22Rv1 (cell line): ENCODE data around the gene TRIM31.

Experiments
- CTCF ChIP-seq: fragments of 450-650 bp; IDR thresholded peaks from 2 replicates; pipeline ENCODE4 v1.5.1; 2017; ENCODE audit warnings: mild to moderate bottlenecking
- ZFX ChIP-seq: fragments of 450-650 bp; IDR thresholded peaks from 2 replicates; pipeline ENCODE4 v1.6.1; 2017; ENCODE audit warnings: antibody characterized with exemption, borderline replicate concordance

- no peak for TF ChIP-seq CTCF
- no peak for TF ChIP-seq ZFX
Observed at GRCh38 chr6:30097902-30098768, 14.8 kb downstream of the TRIM31 start.
